Osteoblast (primary cell): ENCODE measurements around the gene LCT. TPM values are rescaled to one million over a fixed set of nuclear protein-coding genes. Genes with fewer than 3 reads are reported as not detected.

ENCODE experiments used
- DNase-seq: peaks from one replicate; pipeline ENCODE4 v3.0.0; 2011; ENCODE audit warnings: low spot score, mixed read lengths; ENCODE audit not compliant: insufficient read length; ENCODE audit errors: missing footprints
- H2AFZ ChIP-seq: 2 replicates; pipeline ENCODE4 v1.6.0; 2011; ENCODE audit warnings: mild to moderate bottlenecking, low read length
- H3K27ac ChIP-seq: 2 replicates; pipeline ENCODE4 v1.5.1; 2011; ENCODE audit warnings: mild to moderate bottlenecking, low read depth, low read length, moderate library complexity
- H3K27me3 ChIP-seq: 2 replicates; pipeline ENCODE4 v1.6.0; 2012; ENCODE audit warnings: mild to moderate bottlenecking, control low read depth, inconsistent platforms, low read length, moderate library complexity; ENCODE audit not compliant: insufficient read depth
- H3K36me3 ChIP-seq: 2 replicates; pipeline ENCODE4 v1.5.1; 2011; ENCODE audit warnings: mild to moderate bottlenecking, low read length, control low read depth, moderate library complexity; ENCODE audit not compliant: insufficient read depth
- H3K4me1 ChIP-seq: 2 replicates; pipeline ENCODE4 v1.5.1; 2011; ENCODE audit warnings: mild to moderate bottlenecking, low read length, control low read depth, moderate library complexity; ENCODE audit not compliant: insufficient read depth
- H3K4me2 ChIP-seq: 2 replicates; pipeline ENCODE4 v1.6.0; 2011; ENCODE audit warnings: mild to moderate bottlenecking, low read length; ENCODE audit not compliant: insufficient read depth
- H3K4me3 ChIP-seq: fragments of 200-600 bp; sonication (generic); 3 replicates; pipeline ENCODE4 v1.5.1; 2012; ENCODE audit warnings: mild to moderate bottlenecking, low read length, inconsistent platforms; ENCODE audit not compliant: insufficient read depth
- H3K79me2 ChIP-seq: 2 replicates; pipeline ENCODE4 v1.6.0; 2012; ENCODE audit warnings: mild to moderate bottlenecking, low read length, control low read depth, inconsistent platforms; ENCODE audit not compliant: insufficient read depth
- H3K9me3 ChIP-seq: 2 replicates; pipeline ENCODE4 v1.5.1; 2011; ENCODE audit warnings: low read depth, low read length, control low read depth
- H4K20me1 ChIP-seq: 2 replicates; pipeline ENCODE4 v1.6.0; 2012; ENCODE audit warnings: mild to moderate bottlenecking, low read length, control low read depth; ENCODE audit not compliant: insufficient read depth
- CTCF ChIP-seq: IDR thresholded peaks from 2 replicates; pipeline ENCODE4 v1.5.1; 2011; ENCODE audit warnings: mild to moderate bottlenecking, low read depth, low read length, moderate library complexity; ENCODE audit errors: extremely low read depth
- total RNA-seq: library from RNA; depleted of rRNA; stranded (reverse); fragments of >200 nt; gene quantifications from 2 replicates; pipeline ENCODE4 v1.2.3, GENCODE V29; 2012

LCT gene
- total RNA-seq, 1 donor = under 0.01 TPM

DNA sequence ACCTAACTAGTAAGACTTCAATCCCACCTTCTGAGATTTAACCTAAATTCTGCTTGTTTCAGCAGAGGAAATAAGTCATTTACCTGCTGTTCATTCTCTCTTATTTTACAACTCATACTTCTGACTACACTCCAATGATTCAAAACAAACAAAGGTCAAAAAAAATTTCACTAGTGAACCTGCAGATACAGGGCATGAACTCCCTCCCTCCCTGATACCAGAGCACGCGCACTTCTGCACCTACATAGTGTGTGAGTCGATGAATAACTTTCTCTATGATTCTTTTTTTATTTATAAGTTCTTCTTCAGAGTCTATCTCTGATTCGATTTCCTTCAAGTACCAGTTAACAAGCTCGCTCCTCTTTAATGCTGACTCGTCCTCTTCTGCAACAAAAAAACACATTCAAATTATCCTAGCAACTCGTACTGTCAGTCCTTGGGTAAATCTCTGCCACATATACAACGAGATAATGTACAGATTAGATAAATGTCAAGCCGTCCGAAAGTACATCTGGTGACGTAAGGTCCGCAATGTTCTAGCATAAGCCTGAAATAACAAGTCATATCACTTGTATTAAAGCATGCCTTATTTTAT is 7.4 kb upstream of the LCT start:
- no peak for DNase-seq
- TF ChIP-seq CTCF = no peak
- Histone ChIP-seq H3K9me3 (no peaks in the 10 kb centered on the region), H3K27me3 (no peaks in the 10 kb centered on the region), H3K4me1 (peaks cover 33% of the 10 kb centered on the region), H2AFZ (no peak overlapping the region), H3K4me2 (no peak overlapping the region), H3K4me3 (no peak overlapping the region), H3K27ac (no peak overlapping the region), H4K20me1 (no peaks in the 10 kb centered on the region), H3K36me3 (peaks cover 17% of the 10 kb centered on the region), H3K79me2 (no peaks in the 10 kb centered on the region)

DNA sequence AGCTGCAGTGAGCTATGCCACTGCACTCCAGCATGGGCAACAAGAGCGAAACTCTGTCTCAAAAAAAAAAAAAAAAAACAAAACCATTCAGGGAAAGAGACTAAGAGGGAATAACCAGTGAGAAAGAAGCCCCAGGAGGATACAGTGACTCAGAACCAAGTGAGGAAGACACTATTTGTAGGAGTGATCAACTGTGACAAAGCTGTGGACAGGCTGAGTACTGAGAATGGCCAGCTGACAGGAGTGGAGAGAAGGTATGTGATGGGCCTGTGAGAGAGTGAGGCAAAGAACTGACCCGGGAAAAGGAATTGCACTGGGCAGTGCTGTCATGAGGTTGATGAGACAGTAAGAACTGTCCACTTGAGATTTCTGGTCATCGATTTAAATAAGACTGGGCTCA is 6.7 kb upstream of the LCT start:
- TF ChIP-seq CTCF = no peak
- Histone ChIP-seq H4K20me1 (no peaks in the 10 kb centered on the region), H3K9me3 (no peaks in the 10 kb centered on the region), H3K4me3 (no peak overlapping the region), H3K27me3 (no peaks in the 10 kb centered on the region), H3K4me2 (no peak overlapping the region), H3K4me1 (peaks cover 39% of the 10 kb centered on the region), H3K36me3 (peaks cover 17% of the 10 kb centered on the region), H3K79me2 (no peaks in the 10 kb centered on the region), H3K27ac (no peak overlapping the region), H2AFZ (no peak overlapping the region)
- DNase-seq = no peak

- Histone ChIP-seq H3K79me2 (no peaks in the 10 kb centered on the region), H3K4me1 (peaks cover 39% of the 10 kb centered on the region), H2AFZ (peak overlapping the region; percentile 81), H4K20me1 (no peaks in the 10 kb centered on the region), H3K9me3 (no peaks in the 10 kb centered on the region), H3K27ac (peak overlapping the region; percentile 63), H3K4me2 (peak overlapping the region; percentile 82), H3K4me3 (peak overlapping the region; percentile 59), H3K36me3 (peaks cover 13% of the 10 kb centered on the region), H3K27me3 (no peaks in the 10 kb centered on the region)
- no peak for DNase-seq
- no peak for TF ChIP-seq CTCF
Measured at GRCh38 chr2:135840601-135841000, 3.6 kb upstream of the LCT start.

DNA sequence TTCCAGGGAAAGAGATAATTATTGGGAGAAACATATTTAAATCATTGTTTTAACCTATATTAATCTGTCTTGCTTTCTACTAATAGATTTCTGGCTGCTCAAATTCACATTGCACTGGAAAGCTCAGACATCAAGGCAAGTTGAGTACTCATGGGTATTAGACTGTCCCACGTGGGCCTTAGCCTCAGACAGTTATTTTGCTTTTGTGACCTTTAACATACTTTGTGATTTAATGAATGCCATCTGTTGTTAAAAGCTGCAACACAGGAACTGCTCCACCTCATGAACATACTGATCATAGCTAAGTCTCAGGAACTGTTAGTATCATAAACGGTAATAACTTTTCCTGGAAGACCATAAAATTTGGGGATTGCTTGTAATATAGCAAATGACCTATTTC is 2.7 kb upstream of the LCT start:
- no peaks in the 10 kb centered on the region for H4K20me1 ChIP-seq

More for the DNA sequence above, 2.7 kb upstream of the LCT start:
- Histone ChIP-seq H3K4me1 (peaks cover 39% of the 10 kb centered on the region), H3K27ac (peak overlapping the region; percentile 63), H3K4me2 (peak overlapping the region; percentile 82), H3K4me3 (no peak overlapping the region), H3K36me3 (peaks cover 9% of the 10 kb centered on the region), H2AFZ (no peak overlapping the region), H3K79me2 (no peaks in the 10 kb centered on the region), H3K9me3 (no peaks in the 10 kb centered on the region), H3K27me3 (no peaks in the 10 kb centered on the region)
- DNase-seq = peak; percentile 84
- no peak for TF ChIP-seq CTCF
